Mesendoderm (in vitro differentiated cells): ENCODE results near the gene SUPT5H.
A peak's percentile ranks its signal among the peaks of the same experiment; 100 is the strongest.

ENCODE experiments used
- DNase-seq: peaks from one replicate; pipeline ENCODE4 v3.0.0; 2013
- H2AK5ac ChIP-seq: 2 replicates; pipeline ENCODE4 v1.6.1; 2013; ENCODE audit warnings: low read length, inconsistent platforms
- H2BK120ac ChIP-seq: 2 replicates; pipeline ENCODE4 v1.6.1; 2013; ENCODE audit warnings: low read depth, mild to moderate bottlenecking, low read length, moderate library complexity, mixed read lengths
- H2BK15ac ChIP-seq: replicated peaks from 2 replicates; pipeline ENCODE4 v1.6.1; 2013; ENCODE audit warnings: low read depth, mild to moderate bottlenecking, moderate library complexity
- H2BK5ac ChIP-seq: 2 replicates; pipeline ENCODE4 v1.6.1; 2013; ENCODE audit warnings: low read length, inconsistent platforms
- H3K18ac ChIP-seq: 2 replicates; pipeline ENCODE4 v1.6.1; 2013; ENCODE audit warnings: mild to moderate bottlenecking, low read length, mixed read lengths
- H3K23ac ChIP-seq: one replicate; pipeline ENCODE4 v1.6.1; 2013; ENCODE audit warnings: low read length
- H3K27ac ChIP-seq: 2 replicates; pipeline ENCODE4 v1.5.1; 2013; ENCODE audit warnings: low read depth, mild to moderate bottlenecking, inconsistent platforms, low read length, moderate library complexity
- H3K27me3 ChIP-seq: 2 replicates; pipeline ENCODE4 v1.6.1; 2013; ENCODE audit warnings: low read length, control low read depth, mild to moderate bottlenecking, inconsistent platforms; ENCODE audit not compliant: insufficient read depth, poor library complexity
- H3K36me3 ChIP-seq: 2 replicates; pipeline ENCODE4 v1.6.1; 2013; ENCODE audit warnings: low read length, inconsistent platforms; ENCODE audit not compliant: control insufficient read depth, insufficient read depth
- H3K4ac ChIP-seq: one replicate; pipeline ENCODE4 v1.6.1; 2013; ENCODE audit warnings: low read depth, mild to moderate bottlenecking, low read length, moderate library complexity
- H3K4me1 ChIP-seq: 2 replicates; pipeline ENCODE4 v1.6.1; 2013; ENCODE audit warnings: low read depth, low read length, inconsistent platforms; ENCODE audit not compliant: control insufficient read depth
- H3K4me2 ChIP-seq: 2 replicates; pipeline ENCODE4 v1.6.1; 2013; ENCODE audit warnings: low read length
- H3K4me3 ChIP-seq: 2 replicates; pipeline ENCODE4 v1.5.1; 2013; ENCODE audit warnings: mild to moderate bottlenecking, low read length
- H3K56ac ChIP-seq: one replicate; pipeline ENCODE4 v1.6.1; 2013; ENCODE audit warnings: low read length
- H3K79me1 ChIP-seq: 2 replicates; pipeline ENCODE4 v1.6.1; 2013; ENCODE audit warnings: low read length, inconsistent platforms
- H3K79me2 ChIP-seq: 2 replicates; pipeline ENCODE4 v1.6.1; 2013; ENCODE audit warnings: mild to moderate bottlenecking, low read length; ENCODE audit not compliant: control insufficient read depth, insufficient read depth
- H3K9ac ChIP-seq: 2 replicates; pipeline ENCODE4 v1.6.1; 2013; ENCODE audit warnings: low read length, inconsistent platforms
- H4K5ac ChIP-seq: one replicate; pipeline ENCODE4 v1.6.1; 2013; ENCODE audit warnings: low read length
- H4K8ac ChIP-seq: one replicate; pipeline ENCODE4 v1.6.1; 2013; ENCODE audit warnings: low read depth, mild to moderate bottlenecking, control low read depth, low read length, moderate library complexity
- WGBS: extraction: QIAGEN DNeasy Blood & Tissue Kit; methylation state at CpG from one replicate; pipeline ENCODE4 v1.1.7; 2013; ENCODE audit warnings: low lambda C conversion rate, missing lambda C conversion rate; ENCODE audit not compliant: insufficient coverage; ENCODE audit errors: extremely low coverage; 5-methylcytosine and 5-hydroxymethylcytosine counted together

The SUPT5H gene

DNA sequence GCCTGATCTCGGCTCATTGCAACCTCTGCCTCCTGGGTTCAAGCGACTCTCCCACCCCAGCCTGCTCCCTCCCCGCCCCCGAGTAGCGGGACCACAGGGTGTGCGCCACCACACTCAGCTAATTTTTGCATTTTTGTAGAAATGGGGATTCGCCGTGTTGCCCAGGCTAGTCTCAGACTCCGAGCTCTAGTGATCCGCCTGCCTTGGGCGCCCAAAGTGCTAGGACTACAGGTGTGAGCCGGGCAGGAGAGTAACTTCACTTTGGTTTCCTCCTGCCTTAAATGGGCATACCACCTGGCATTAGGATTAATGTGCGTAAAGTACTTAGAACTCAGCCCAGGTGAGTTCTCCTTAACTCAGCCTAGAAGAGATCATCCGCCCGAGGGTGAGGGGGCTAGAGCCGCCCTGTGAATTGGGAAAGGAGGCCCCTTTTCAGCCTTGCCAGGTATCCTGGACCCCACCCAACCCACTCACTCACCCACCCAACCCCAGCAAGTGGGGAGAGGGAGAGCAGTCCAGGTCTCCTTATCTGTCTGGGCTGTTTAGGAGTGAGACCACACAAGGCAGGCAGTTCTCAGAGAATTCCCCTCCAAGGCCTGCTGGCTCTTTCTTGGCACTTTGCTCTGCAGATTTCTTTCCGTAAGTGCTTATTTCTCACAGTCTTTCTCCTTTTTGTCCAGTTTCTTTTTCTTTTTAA lies 40.0 kb upstream of the SUPT5H start:
- Histone ChIP-seq H2AK5ac (no peak overlapping the region), H3K23ac (no peak overlapping the region), H3K18ac (no peak overlapping the region), H3K4me3 (no peak overlapping the region), H3K56ac (no peak overlapping the region), H2BK120ac (no peak overlapping the region), H3K4ac (no peak overlapping the region), H3K4me1 (peaks cover 15% of the 10 kb centered on the region), H3K79me2 (peaks cover 21% of the 10 kb centered on the region), H3K27me3 (no peaks in the 10 kb centered on the region), H3K27ac (no peak overlapping the region), H2BK5ac (no peak overlapping the region), H3K36me3 (no peaks in the 10 kb centered on the region), H3K79me1 (no peaks in the 10 kb centered on the region), H2BK15ac (no peak overlapping the region), H4K5ac (no peak overlapping the region), H4K8ac (no peak overlapping the region), H3K4me2 (no peak overlapping the region), H3K9ac (no peak overlapping the region)
- no CpG with 5 or more reads among the region's 17 CpGs for WGBS
- DNase-seq, result no peak

DNA sequence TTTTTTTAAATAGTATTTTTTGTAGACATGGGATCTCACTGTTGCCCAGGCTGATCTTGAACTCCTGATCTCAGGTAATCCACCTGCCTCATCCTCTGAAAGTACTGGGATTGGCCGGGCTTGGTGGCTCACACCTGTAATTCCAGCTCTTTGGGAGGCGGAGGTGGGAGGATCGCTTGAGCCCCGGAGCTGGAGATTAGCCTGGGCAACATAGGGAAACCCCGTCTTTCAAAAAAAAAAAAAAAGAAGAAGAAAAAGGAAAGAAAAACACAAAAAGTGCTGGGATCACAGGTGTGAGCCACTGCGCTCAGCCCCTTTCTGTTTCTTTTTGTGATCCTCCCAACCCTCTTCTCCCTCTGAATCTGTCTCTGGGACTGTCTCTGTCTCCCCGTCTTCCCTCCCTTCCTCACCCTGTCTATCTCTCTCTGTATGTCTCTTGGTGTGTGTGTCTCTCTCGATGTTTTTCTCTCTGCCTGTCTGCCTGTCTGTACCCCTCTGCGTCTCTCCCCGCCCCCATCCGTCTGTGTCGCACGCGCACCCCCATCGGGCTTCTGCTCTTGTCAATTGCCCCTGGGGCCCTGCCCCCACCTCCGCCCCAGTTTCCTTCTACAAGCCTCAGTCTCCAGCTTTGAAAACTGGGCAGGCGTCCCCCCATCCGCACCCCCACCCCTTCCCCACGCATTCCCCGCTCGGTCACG lies 39.3 kb upstream of the SUPT5H start:
- Histone ChIP-seq H2BK120ac (no peak overlapping the region), H3K27ac (no peak overlapping the region)
- no peak for DNase-seq

DNA sequence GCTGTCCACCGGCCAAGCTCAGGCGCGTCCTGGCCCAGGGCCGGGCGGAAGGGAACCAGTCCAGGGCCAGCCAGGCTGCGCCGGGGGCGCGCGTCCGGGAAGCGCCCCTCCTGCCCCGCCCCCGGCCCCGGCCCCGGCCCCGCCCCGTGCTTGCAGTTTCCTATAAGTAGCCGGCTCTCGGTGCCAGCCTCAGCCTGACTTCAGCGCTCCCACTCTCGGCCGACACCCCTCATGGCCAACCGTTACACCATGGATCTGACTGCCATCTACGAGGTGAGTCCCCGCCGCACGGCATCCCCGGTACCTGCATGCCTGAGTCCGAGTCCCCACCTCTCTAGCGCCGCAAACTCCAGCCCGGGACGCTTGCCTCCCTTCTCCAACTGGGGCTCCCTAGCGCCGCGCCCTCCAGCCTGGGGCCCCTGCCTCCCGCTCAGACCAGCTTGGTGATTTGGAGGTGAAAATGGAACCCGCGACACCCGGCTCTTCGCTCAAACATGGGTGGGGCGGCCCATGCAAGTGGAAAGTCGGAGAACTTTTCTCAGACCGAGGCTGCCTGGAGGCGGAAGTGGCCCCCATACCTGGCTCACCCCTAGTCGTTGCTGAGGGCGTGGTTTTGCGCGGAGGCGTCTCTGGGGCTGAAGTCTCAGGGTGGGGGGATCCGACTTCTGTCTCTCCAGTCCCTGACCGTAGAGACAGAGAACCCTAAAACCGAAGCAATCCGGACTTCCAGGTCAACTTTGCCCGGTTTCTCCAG lies 38.5 kb upstream of the SUPT5H start, which contains the start of gene ZFP36:
ZFP36 (plus strand) TSS at position 192 of the 754 bp plus-strand sequence; CDS start at position 250, 58 bp downstream.
- no peaks in the 10 kb centered on the region for H3K36me3 ChIP-seq
- peak within 1 kb of the TSS; percentile 94 for H3K23ac ChIP-seq
- DNase-seq, result peak; percentile 84
- no CpG with 5 or more reads among the region's 56 CpGs for WGBS
- peak within 1 kb of the TSS; percentile 82 for H3K4me2 ChIP-seq
- H2AK5ac ChIP-seq, result no peak within 1 kb of the TSS
- no peaks in the 10 kb centered on the region for H3K27me3 ChIP-seq
- peak within 1 kb of the TSS; percentile 81 for H2BK5ac ChIP-seq
- peak within 1 kb of the TSS; percentile 27 for H3K4ac ChIP-seq
- peaks cover 21% of the 10 kb centered on the region for H3K79me2 ChIP-seq
- peak within 1 kb of the TSS; percentile 71 for H3K27ac ChIP-seq
- peak within 1 kb of the TSS; percentile 99 for H3K9ac ChIP-seq
- peak within 1 kb of the TSS; percentile 51 for H3K18ac ChIP-seq
- no peak within 1 kb of the TSS for H2BK120ac ChIP-seq
- peak within 1 kb of the TSS; percentile 97 for H3K4me3 ChIP-seq
- H4K5ac ChIP-seq, result no peak within 1 kb of the TSS
- peaks cover 18% of the 10 kb centered on the region for H3K4me1 ChIP-seq
- no peak within 1 kb of the TSS for H2BK15ac ChIP-seq
- H4K8ac ChIP-seq, result no peak within 1 kb of the TSS
- peak within 1 kb of the TSS; percentile 97 for H3K56ac ChIP-seq
- no peaks in the 10 kb centered on the region for H3K79me1 ChIP-seq

More for the DNA sequence above, 39.3 kb upstream of the SUPT5H start:
- peaks cover 21% of the 10 kb centered on the region for H3K79me2 ChIP-seq
- peaks cover 21% of the 10 kb centered on the region for H3K4me1 ChIP-seq
- H3K4ac ChIP-seq, result no peak overlapping the region
- no peak overlapping the region for H2BK15ac ChIP-seq
- H2AK5ac ChIP-seq, result no peak overlapping the region
- peak overlapping the region; percentile 78 for H3K56ac ChIP-seq
- H3K4me2 ChIP-seq, result peak overlapping the region; percentile 33
- peak overlapping the region; percentile 51 for H3K18ac ChIP-seq
- no peaks in the 10 kb centered on the region for H3K79me1 ChIP-seq
- H4K5ac ChIP-seq, result no peak overlapping the region
- no peaks in the 10 kb centered on the region for H3K27me3 ChIP-seq
- H3K36me3 ChIP-seq, result no peaks in the 10 kb centered on the region
- WGBS, result no CpG with 5 or more reads among the region's 22 CpGs
- H4K8ac ChIP-seq, result no peak overlapping the region
- peak overlapping the region; percentile 22 for H3K4me3 ChIP-seq
- no peak overlapping the region for H3K23ac ChIP-seq
- peak overlapping the region; percentile 43 for H3K9ac ChIP-seq
- no peak overlapping the region for H2BK5ac ChIP-seq

DNA sequence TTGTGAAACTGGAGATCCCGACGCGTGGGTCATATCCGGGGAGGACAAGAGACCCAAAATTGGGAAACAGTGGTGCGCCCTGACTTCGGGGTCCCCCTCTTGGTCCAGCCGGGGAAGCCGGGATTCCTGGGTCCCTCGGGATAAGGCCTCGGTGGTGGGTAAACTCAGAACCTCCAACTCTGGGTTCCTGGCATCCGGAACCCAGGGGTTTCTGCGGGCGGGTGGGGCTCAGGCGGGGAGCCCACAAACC lies 38.0 kb upstream of the SUPT5H start:
- no peak overlapping the region for H2BK15ac ChIP-seq
- H3K9ac ChIP-seq, result peak overlapping the region; percentile 99
- H3K27me3 ChIP-seq, result no peaks in the 10 kb centered on the region
- peaks cover 21% of the 10 kb centered on the region for H3K79me2 ChIP-seq
- H3K18ac ChIP-seq, result peak overlapping the region; percentile 9
- H3K56ac ChIP-seq, result peak overlapping the region; percentile 97
- H4K8ac ChIP-seq, result no peak overlapping the region
- H3K23ac ChIP-seq, result peak overlapping the region; percentile 94
- peak overlapping the region; percentile 97 for H3K4me3 ChIP-seq
- no peak overlapping the region for H4K5ac ChIP-seq
- H2BK120ac ChIP-seq, result no peak overlapping the region
- H2AK5ac ChIP-seq, result no peak overlapping the region
- H3K27ac ChIP-seq, result peak overlapping the region; percentile 25
- no peak for DNase-seq
- peak overlapping the region; percentile 82 for H3K4me2 ChIP-seq
- no peaks in the 10 kb centered on the region for H3K79me1 ChIP-seq
- H3K36me3 ChIP-seq, result no peaks in the 10 kb centered on the region
- peak overlapping the region; percentile 62 for H2BK5ac ChIP-seq
- WGBS, result no CpG with 5 or more reads among the region's 14 CpGs
- H3K4ac ChIP-seq, result peak overlapping the region; percentile 27
- H3K4me1 ChIP-seq, result peaks cover 14% of the 10 kb centered on the region

DNA sequence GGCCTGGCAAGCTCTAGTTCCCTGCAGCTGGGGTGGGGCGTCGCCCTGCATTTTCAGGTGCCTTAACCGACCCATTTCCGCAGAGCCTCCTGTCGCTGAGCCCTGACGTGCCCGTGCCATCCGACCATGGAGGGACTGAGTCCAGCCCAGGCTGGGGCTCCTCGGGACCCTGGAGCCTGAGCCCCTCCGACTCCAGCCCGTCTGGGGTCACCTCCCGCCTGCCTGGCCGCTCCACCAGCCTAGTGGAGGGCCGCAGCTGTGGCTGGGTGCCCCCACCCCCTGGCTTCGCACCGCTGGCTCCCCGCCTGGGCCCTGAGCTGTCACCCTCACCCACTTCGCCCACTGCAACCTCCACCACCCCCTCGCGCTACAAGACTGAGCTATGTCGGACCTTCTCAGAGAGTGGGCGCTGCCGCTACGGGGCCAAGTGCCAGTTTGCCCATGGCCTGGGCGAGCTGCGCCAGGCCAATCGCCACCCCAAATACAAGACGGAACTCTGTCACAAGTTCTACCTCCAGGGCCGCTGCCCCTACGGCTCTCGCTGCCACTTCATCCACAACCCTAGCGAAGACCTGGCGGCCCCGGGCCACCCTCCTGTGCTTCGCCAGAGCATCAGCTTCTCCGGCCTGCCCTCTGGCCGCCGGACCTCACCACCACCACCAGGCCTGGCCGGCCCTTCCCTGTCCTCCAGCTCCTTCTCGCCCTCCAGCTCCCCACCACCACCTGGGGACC lies 37.6 kb upstream of the SUPT5H start:
- H3K4me3 ChIP-seq, result peak overlapping the region; percentile 97
- H3K27me3 ChIP-seq, result no peaks in the 10 kb centered on the region
- no peaks in the 10 kb centered on the region for H3K79me1 ChIP-seq
- H4K5ac ChIP-seq, result no peak overlapping the region
- H3K56ac ChIP-seq, result peak overlapping the region; percentile 97
- no CpG with 5 or more reads among the region's 40 CpGs for WGBS
- H3K18ac ChIP-seq, result peak overlapping the region; percentile 9
- H4K8ac ChIP-seq, result no peak overlapping the region
- H3K9ac ChIP-seq, result peak overlapping the region; percentile 99
- H3K4me2 ChIP-seq, result peak overlapping the region; percentile 4
- H3K27ac ChIP-seq, result peak overlapping the region; percentile 25
- no peak for DNase-seq
- no peak overlapping the region for H2BK120ac ChIP-seq
- peaks cover 13% of the 10 kb centered on the region for H3K4me1 ChIP-seq
- H3K79me2 ChIP-seq, result peaks cover 22% of the 10 kb centered on the region
- no peak overlapping the region for H2BK15ac ChIP-seq
- H3K23ac ChIP-seq, result peak overlapping the region; percentile 73
- H2BK5ac ChIP-seq, result no peak overlapping the region
- H2AK5ac ChIP-seq, result no peak overlapping the region
- H3K36me3 ChIP-seq, result no peaks in the 10 kb centered on the region
- no peak overlapping the region for H3K4ac ChIP-seq
